ENCODE measurements around the gene MCL1. TPM values are rescaled to one million over a fixed set of nuclear protein-coding genes. Genes with fewer than 3 reads are reported as not detected.

MCL1 gene
- total and polyA plus RNA-seq, 12 donors = 57.4 to 299 (median 192) TPM

DNA sequence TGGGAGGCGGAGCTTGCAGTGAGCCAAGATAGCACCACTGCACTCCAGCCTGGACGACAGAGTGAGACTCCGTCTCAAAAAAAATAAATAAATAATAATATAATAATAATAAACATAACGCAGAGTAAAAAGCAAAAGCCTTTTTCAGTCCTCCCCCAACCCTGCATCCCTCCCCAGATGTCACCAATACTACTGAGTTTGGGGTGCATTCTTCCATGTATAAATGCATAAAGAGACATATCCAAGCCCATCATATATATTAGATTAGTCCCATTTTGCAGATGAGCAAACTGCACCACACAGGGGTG is 31.1 kb downstream of the MCL1 start:
- WGBS, 4 donors = 41 to 52% (median 50%) methylated on average over 4 of the region's 4 CpGs
- peak overlapping the region in 2 of 4 donors; percentile 37 to 54 for H3K4me3 ChIP-seq
- no peak for DNase-seq
- H3K27ac ChIP-seq = peak overlapping the region in 3 of 5 donors; percentile 78 to 92 (median 89)
- intact Hi-C loops (cut with DNase I) = no loop called here
- TF ChIP-seq POLR2A (IDR thresholded peaks at IDR 0.05) (no peak), CTCF (IDR thresholded peaks at IDR 0.05) (no peak)
- H3K27me3 ChIP-seq = no peaks in the 10 kb centered on the region
- peaks cover 26 to 39% of the 10 kb centered on the region in 2 donors for H3K4me1 ChIP-seq (replicated peaks in 1 of 2)
- no peaks in the 10 kb centered on the region for H3K9me3 ChIP-seq (replicated peaks in 1 of 3)
- H3K36me3 ChIP-seq (replicated peaks in 1 of 2) = no peaks in the 10 kb centered on the region

GRCh38 chr1:150546294-150546937 is 33.0 kb downstream of the MCL1 start:
- TF ChIP-seq CTCF (IDR thresholded peaks at IDR 0.05) (no peak), POLR2A (IDR thresholded peaks at IDR 0.05) (no peak)
- Histone ChIP-seq H3K4me1 (replicated peaks in 1 of 2) (peaks cover 11 to 22% of the 10 kb centered on the region in 2 donors), H3K36me3 (replicated peaks in 1 of 2) (no peaks in the 10 kb centered on the region), H3K27ac (no peak overlapping the region), H3K4me3 (no peak overlapping the region), H3K9me3 (replicated peaks in 1 of 3) (no peaks in the 10 kb centered on the region), H3K27me3 (no peaks in the 10 kb centered on the region)
- 75 to 82% (median 80%) methylated on average over 15 to 16 of the region's 16 CpGs for WGBS, 4 donors
- no peak for DNase-seq
- intact Hi-C loops (cut with DNase I) = no loop called here

GRCh38 chr1:150545486-150546032 is 33.9 kb downstream of the MCL1 start:
- WGBS, 4 donors = 67 to 74% (median 69%) methylated on average over 6 of the region's 6 CpGs
- no peaks in the 10 kb centered on the region for H3K9me3 ChIP-seq (replicated peaks in 1 of 3)
- H3K27ac ChIP-seq = no peak overlapping the region
- H3K36me3 ChIP-seq (replicated peaks in 1 of 2) = no peaks in the 10 kb centered on the region
- intact Hi-C loops (cut with DNase I) = no loop called here
- H3K4me1 ChIP-seq (replicated peaks in 1 of 2) = peaks cover 8 to 16% of the 10 kb centered on the region in 2 donors
- H3K4me3 ChIP-seq = no peak overlapping the region
- no peaks in the 10 kb centered on the region for H3K27me3 ChIP-seq
- TF ChIP-seq CTCF (IDR thresholded peaks at IDR 0.05) = no peak
- TF ChIP-seq POLR2A (IDR thresholded peaks at IDR 0.05) = no peak
- no peak for DNase-seq

DNA sequence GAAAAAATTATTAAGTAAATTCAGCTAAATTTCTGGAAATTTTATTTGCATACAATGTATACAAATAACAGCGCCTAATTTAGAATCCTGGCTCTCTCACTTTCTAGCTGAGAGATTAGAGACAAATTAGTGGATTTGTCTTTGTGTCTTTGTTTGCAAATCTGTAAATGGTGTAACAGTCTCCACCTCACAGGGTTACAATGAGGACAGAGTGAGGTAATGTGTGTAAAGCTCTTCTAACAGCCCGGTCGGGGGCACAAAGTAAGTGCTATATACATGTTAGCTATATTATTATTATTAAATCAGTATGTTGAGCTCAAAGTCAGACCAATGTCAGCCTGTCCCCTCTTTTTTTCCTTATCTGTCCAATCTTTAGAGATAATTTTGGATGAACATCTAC is 35.2 kb downstream of the MCL1 start:
- H3K27ac ChIP-seq = no peak overlapping the region
- DNase-seq = no peak
- intact Hi-C loops (cut with DNase I) = no loop called here
- no peak overlapping the region for H3K4me3 ChIP-seq
- H3K36me3 ChIP-seq (replicated peaks in 1 of 2) = no peaks in the 10 kb centered on the region
- WGBS, 4 donors = 77 to 81% (median 77%) methylated on average over 3 of the region's 3 CpGs
- H3K9me3 ChIP-seq (replicated peaks in 1 of 3) = no peaks in the 10 kb centered on the region
- H3K4me1 ChIP-seq (replicated peaks in 1 of 2) = peaks cover 3 to 7% of the 10 kb centered on the region in 2 donors
- TF ChIP-seq CTCF (IDR thresholded peaks at IDR 0.05) (no peak), POLR2A (IDR thresholded peaks at IDR 0.05) (no peak)
- H3K27me3 ChIP-seq = no peaks in the 10 kb centered on the region
